Peyer's patch (tissue), 4 donors: ENCODE data around the gene CYBA. TPM values are rescaled to one million over a fixed set of nuclear protein-coding genes. Genes with fewer than 3 reads are reported as not detected.

Source experiments
- DNase-seq, 3 donors: peaks; one replicate each; pipeline ENCODE4 v3.0.0-alpha.2; 2017 to 2019
- H3K27ac ChIP-seq, 4 donors: fragments of 200-600 bp; sonication (generic); one replicate each; pipeline ENCODE4 v1.5.1; 2016 to 2019
- H3K27me3 ChIP-seq, 2 donors: fragments of 200-600 bp; sonication (generic); one replicate each; pipeline ENCODE4 v1.5.1; 2019
- H3K36me3 ChIP-seq, 3 donors: fragments of 200-600 bp; sonication (generic); one replicate each; pipeline ENCODE4 v1.5.1; 2016 to 2019
- H3K4me1 ChIP-seq, 4 donors: fragments of 200-600 bp; sonication (generic); one replicate each; pipeline ENCODE4 v1.5.1; 2016 to 2019
- H3K4me3 ChIP-seq, 4 donors: fragments of 200-600 bp; sonication (generic); 1 replicate in 3 of 4; 2 replicates in 1 of 4; pipeline ENCODE4 v1.5.1; 2016 to 2019; ENCODE audit warnings: mild to moderate bottlenecking in 1 of 4
- H3K9me3 ChIP-seq, 4 donors: fragments of 200-600 bp; sonication (generic); one replicate each; pipeline ENCODE4 v1.5.1; 2016 to 2019; ENCODE audit warnings: mild to moderate bottlenecking in 1 of 4
- CTCF ChIP-seq, 6 experiments: fragments of 450-650 bp in 4 of 6; fragments of 200-600 bp in 2 of 6; sonication (generic) in 1 of 6; IDR thresholded peaks; one replicate each; pipeline ENCODE4 v1.5.1; 2017 to 2019; ENCODE audit warnings: antibody characterized with exemption in 6 of 6, mild to moderate bottlenecking in 3 of 6, moderate library complexity in 1 of 6
- POLR2A ChIP-seq, 2 donors: fragments of 450-650 bp; IDR thresholded peaks; one replicate each; pipeline ENCODE4 v1.5.1; 2017; ENCODE audit warnings: antibody characterized with exemption in 2 of 2, mild to moderate bottlenecking in 2 of 2, moderate library complexity in 2 of 2
- total RNA-seq, 4 donors: library from RNA; depleted of rRNA; stranded (reverse); fragments of >200 nt; gene quantifications; one replicate each; pipeline ENCODE4 v1.1.0, GENCODE V29; 2016

CYBA gene
- total RNA-seq, 4 donors from 2014 or later: 131 to 162 (median 141) TPM

- H3K36me3 ChIP-seq: peaks cover 0 to 38% (median 0%) of the 10 kb centered on the region in 3 donors
- no peak for TF ChIP-seq POLR2A (IDR thresholded peaks at IDR 0.05)
- TF ChIP-seq CTCF (IDR thresholded peaks at IDR 0.05): no peak
- peaks cover 0 to 52% (median 18%) of the 10 kb centered on the region in 4 donors for H3K4me1 ChIP-seq
These were observed 46.4 kb upstream of the CYBA start for GRCh38 chr16:88697116-88697830.

GRCh38 chr16:88696441-88696840, 45.6 kb upstream of the CYBA start:
- no peaks in the 10 kb centered on the region for H3K9me3 ChIP-seq
- no peak for DNase-seq
- TF ChIP-seq CTCF (IDR thresholded peaks at IDR 0.05): no peak
- TF ChIP-seq POLR2A (IDR thresholded peaks at IDR 0.05): no peak
- H3K27ac ChIP-seq: no peak overlapping the region
- peaks cover 0 to 52% (median 21%) of the 10 kb centered on the region in 4 donors for H3K4me1 ChIP-seq
- H3K36me3 ChIP-seq: peaks cover 0 to 38% (median 0%) of the 10 kb centered on the region in 3 donors
- no peaks in the 10 kb centered on the region for H3K27me3 ChIP-seq
- H3K4me3 ChIP-seq: no peak overlapping the region

More at GRCh38 chr16:88697116-88697830, 46.4 kb upstream of the CYBA start:
- Histone ChIP-seq H3K27ac (peak overlapping the region in 1 of 4 donors; percentile 99), H3K27me3 (no peaks in the 10 kb centered on the region), H3K4me3 (no peak overlapping the region), H3K9me3 (no peaks in the 10 kb centered on the region)
- DNase-seq: no peak

- peaks cover 0 to 38% (median 0%) of the 10 kb centered on the region in 3 donors for H3K36me3 ChIP-seq
These were observed 44.9 kb upstream of the CYBA start for GRCh38 chr16:88695753-88696152.

GRCh38 chr16:88695218-88695617, 44.4 kb upstream of the CYBA start:
- no peak for TF ChIP-seq POLR2A (IDR thresholded peaks at IDR 0.05)
- TF ChIP-seq CTCF (IDR thresholded peaks at IDR 0.05): no peak

More at GRCh38 chr16:88695753-88696152, 44.9 kb upstream of the CYBA start:
- no peaks in the 10 kb centered on the region for H3K9me3 ChIP-seq
- no peak overlapping the region for H3K27ac ChIP-seq
- H3K27me3 ChIP-seq: no peaks in the 10 kb centered on the region
- no peak overlapping the region for H3K4me3 ChIP-seq
- TF ChIP-seq POLR2A (IDR thresholded peaks at IDR 0.05): no peak
- TF ChIP-seq CTCF (IDR thresholded peaks at IDR 0.05): no peak
- H3K4me1 ChIP-seq: peaks cover 0 to 52% (median 20%) of the 10 kb centered on the region in 4 donors
- DNase-seq: no peak

GRCh38 chr16:88694221-88695087, 43.6 kb upstream of the CYBA start:
- Histone ChIP-seq H3K27me3 (no peaks in the 10 kb centered on the region), H3K4me3 (no peak overlapping the region), H3K4me1 (peaks cover 0 to 40% (median 18%) of the 10 kb centered on the region in 4 donors), H3K9me3 (no peaks in the 10 kb centered on the region), H3K27ac (no peak overlapping the region), H3K36me3 (peaks cover 0 to 32% (median 0%) of the 10 kb centered on the region in 3 donors)
- TF ChIP-seq CTCF (IDR thresholded peaks at IDR 0.05) (no peak), POLR2A (IDR thresholded peaks at IDR 0.05) (no peak)
- no peak for DNase-seq

More at GRCh38 chr16:88695218-88695617, 44.4 kb upstream of the CYBA start:
- no peak overlapping the region for H3K4me3 ChIP-seq
- peaks cover 0 to 38% (median 0%) of the 10 kb centered on the region in 3 donors for H3K36me3 ChIP-seq
- no peak for DNase-seq
- no peak overlapping the region for H3K27ac ChIP-seq
- H3K4me1 ChIP-seq: peaks cover 0 to 47% (median 20%) of the 10 kb centered on the region in 4 donors
- no peaks in the 10 kb centered on the region for H3K27me3 ChIP-seq
- no peaks in the 10 kb centered on the region for H3K9me3 ChIP-seq
